ENCODE measurements around the gene C1QTNF4. TPM values are rescaled to one million over a fixed set of nuclear protein-coding genes. Genes with fewer than 3 reads are reported as not detected.

Gene C1QTNF4
- total and polyA plus RNA-seq, 10 of the 15 experiments (the other 5 are each of a cell fraction or from before 2014, with no cell fraction given): 0.06 TPM; not detected in 9

- TF ChIP-seq PKNOX1 (IDR thresholded peaks at IDR 0.05): no peak
- TF ChIP-seq SMC3 (IDR thresholded peaks at IDR 0.05; ENCODE audit: borderline replicate concordance, low read length): peak; percentile 41
- no peak for TF ChIP-seq ZNF592 (IDR thresholded peaks at IDR 0.05)
- no peak for TF ChIP-seq YBX1 (IDR thresholded peaks at IDR 0.05)
- TF ChIP-seq SIN3A (IDR thresholded peaks at IDR 0.05; ENCODE audit: low read depth, low read length): peak; percentile 69
- TF ChIP-seq RUNX3 (IDR thresholded peaks at IDR 0.05; ENCODE audit: low read length): peak; percentile 28; the same call in 1 of the 2 replicates
- TF ChIP-seq RELB (IDR thresholded peaks at IDR 0.05; ENCODE audit: low read depth): 0 out of 2 replicates have a peak, but pooled peaks have one; percentile 18
- no peak for TF ChIP-seq CBX3 (IDR thresholded peaks at IDR 0.05; ENCODE audit: borderline replicate concordance, low read depth)
- TF ChIP-seq HDAC2 (IDR thresholded peaks at IDR 0.05): no peak
- no peak for TF ChIP-seq MYB (IDR thresholded peaks at IDR 0.05; ENCODE audit: borderline replicate concordance, low read depth, low read length)
- TF ChIP-seq POLR2A (IDR thresholded peaks at IDR 0.05; ENCODE audit: low read depth, low read length): no peak
- TF ChIP-seq MXI1 (IDR thresholded peaks at IDR 0.05; ENCODE audit: low read depth, low read length): peak; percentile 63; the same call in 1 of the 2 replicates
Observed at GRCh38 chr11:47551086-47551485, 43.1 kb downstream of the C1QTNF4 start (continued).
